ENCODE measurements around the gene SYNE3. TPM values are rescaled to one million over a fixed set of nuclear protein-coding genes. Genes with fewer than 3 reads are reported as not detected.

SYNE3 gene
- total RNA-seq, 2 experiments from 2014 or later, result 35.3 to 37.3 TPM

DNA sequence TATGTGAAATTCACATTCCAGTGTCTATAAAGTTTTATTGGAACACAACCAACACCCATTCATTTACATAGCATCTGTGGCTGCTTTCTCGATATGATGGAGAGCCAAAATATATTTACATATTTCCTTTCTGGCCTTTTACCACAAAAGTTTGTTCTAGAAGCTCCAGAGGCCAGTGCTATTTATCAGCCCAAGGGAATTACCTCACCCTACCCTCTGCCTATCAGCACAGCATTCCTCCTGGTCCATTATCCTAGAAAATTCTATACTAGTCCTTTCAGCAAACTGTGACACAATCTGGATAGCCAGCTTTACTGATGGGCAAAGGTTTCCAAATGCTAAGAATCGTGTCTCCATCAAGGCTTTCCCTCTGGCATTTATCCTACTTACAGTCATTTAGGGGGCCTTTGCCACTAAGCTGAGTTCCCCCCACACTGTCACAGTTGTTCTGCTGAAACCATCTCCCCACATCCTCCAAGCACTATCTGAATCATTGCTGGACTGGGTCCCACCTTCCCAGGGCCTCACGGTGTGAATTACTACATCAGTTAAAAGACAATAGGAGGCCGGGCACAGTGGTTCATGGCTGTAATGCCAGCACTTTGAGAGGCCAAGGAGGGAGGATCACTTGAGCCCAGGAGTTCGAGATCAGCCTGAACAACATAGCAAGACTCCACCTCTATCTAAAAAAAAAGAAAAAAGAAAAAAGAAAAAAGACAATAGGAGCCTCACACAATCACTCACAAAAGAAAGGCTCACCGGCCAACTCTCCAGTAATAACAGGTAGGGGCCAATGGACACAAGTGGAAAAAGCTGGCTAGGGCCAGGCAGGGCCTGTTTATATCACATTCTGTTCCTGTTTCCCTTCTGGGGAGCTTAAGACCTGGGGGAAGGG is 12.1 kb downstream of the SYNE3 start:
- DNase-seq, result peak; percentile 71
- H3K9me3 Mint-ChIP-seq, result no peaks in the 10 kb centered on the region
- no peaks in the 10 kb centered on the region for H3K27me3 Mint-ChIP-seq
- H3K36me3 Mint-ChIP-seq, result peaks cover 19% of the 10 kb centered on the region
- peak overlapping the region; percentile 57 for H3K4me3 Mint-ChIP-seq
- ChIA-PET POLR2A (interaction anchor here (0.7 to 3.6 kb wide), 8 partner anchors 8 to 24 kb away, joined by 3 to 27 read pairs (median 4); partner anchors contain the start of gene SYNE3), CTCF (interaction anchor here (1.1 to 2.6 kb wide), 10 partner anchors 8 to 77 kb away, joined by 3 to 12 read pairs (median 5); no protein-coding TSS in a partner anchor)
- peak overlapping the region; percentile 84 for H3K27ac Mint-ChIP-seq
- peaks cover 83% of the 10 kb centered on the region for H3K4me1 Mint-ChIP-seq (ENCODE audit: low read depth)
- intact Hi-C loops (cut with micrococcal nuclease), result loop anchor here (1.0 kb wide), 2 partner anchors 9 to 11 kb away; no protein-coding TSS in a partner anchor

- POLR2A ChIA-PET, result interaction anchor here (0.9 to 3.6 kb wide), 7 partner anchors 7 to 23 kb away, joined by 3 to 27 read pairs (median 5); partner anchors contain the start of gene SYNE3
- Mint-ChIP-seq H3K27ac (peak overlapping the region; percentile 84), H3K9me3 (no peaks in the 10 kb centered on the region), H3K4me3 (no peak overlapping the region), H3K4me1 (ENCODE audit: low read depth) (peaks cover 84% of the 10 kb centered on the region), H3K36me3 (peaks cover 19% of the 10 kb centered on the region), H3K27me3 (no peaks in the 10 kb centered on the region)
- DNase-seq, result no peak
- CTCF ChIA-PET, result interaction anchor here (1.1 to 2.6 kb wide), 8 partner anchors 9 to 61 kb away, joined by 3 to 12 read pairs (median 4); no protein-coding TSS in a partner anchor
- intact Hi-C loops (cut with micrococcal nuclease), result loop anchor here (1.0 kb wide), 2 partner anchors 8 to 12 kb away; no protein-coding TSS in a partner anchor
Observed at GRCh38 chr14:95503365-95504134, 12.9 kb downstream of the SYNE3 start.

DNA sequence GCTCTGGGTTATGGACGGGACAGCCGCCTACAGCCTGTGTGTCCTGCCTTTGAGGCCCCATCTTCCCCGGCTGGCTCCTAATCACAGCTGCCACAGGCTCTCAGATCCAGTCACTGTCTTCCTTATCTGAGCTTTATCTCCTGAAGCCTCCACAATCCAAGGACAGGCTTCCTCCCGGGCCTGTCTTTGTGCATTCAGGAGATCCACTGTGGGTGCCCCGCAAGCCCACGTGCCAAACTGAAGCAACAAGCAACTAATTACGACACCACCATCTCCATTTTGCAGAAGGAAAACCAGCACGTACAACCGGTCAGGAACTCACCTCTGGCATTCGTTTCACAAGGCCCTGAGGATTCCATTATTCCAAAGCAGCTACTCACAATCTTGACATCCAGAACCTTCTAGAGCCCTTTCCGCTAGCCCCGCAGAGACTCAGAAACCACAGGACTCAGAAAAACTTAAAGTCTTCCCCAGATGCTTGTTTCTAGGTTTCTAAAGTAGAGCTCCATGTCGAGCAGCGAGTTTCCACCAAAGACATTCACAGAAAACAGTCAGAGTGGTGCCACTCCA is 14.0 kb downstream of the SYNE3 start:
- ChIA-PET CTCF (interaction anchor here (0.7 to 1.1 kb wide), 3 partner anchors 11 to 60 kb away, joined by 3 to 4 read pairs (median 4); no protein-coding TSS in a partner anchor), POLR2A (interaction anchor here (3.5 kb wide), 1 partner anchor 12 kb away, joined by 27 read pairs; the partner anchor contains the start of gene SYNE3)
- Mint-ChIP-seq H3K27me3 (no peaks in the 10 kb centered on the region), H3K4me1 (ENCODE audit: low read depth) (peaks cover 76% of the 10 kb centered on the region), H3K27ac (no peak overlapping the region), H3K36me3 (peaks cover 19% of the 10 kb centered on the region), H3K4me3 (no peak overlapping the region), H3K9me3 (no peaks in the 10 kb centered on the region)
- intact Hi-C loops (cut with micrococcal nuclease), result no loop called here
- no peak for DNase-seq

DNA sequence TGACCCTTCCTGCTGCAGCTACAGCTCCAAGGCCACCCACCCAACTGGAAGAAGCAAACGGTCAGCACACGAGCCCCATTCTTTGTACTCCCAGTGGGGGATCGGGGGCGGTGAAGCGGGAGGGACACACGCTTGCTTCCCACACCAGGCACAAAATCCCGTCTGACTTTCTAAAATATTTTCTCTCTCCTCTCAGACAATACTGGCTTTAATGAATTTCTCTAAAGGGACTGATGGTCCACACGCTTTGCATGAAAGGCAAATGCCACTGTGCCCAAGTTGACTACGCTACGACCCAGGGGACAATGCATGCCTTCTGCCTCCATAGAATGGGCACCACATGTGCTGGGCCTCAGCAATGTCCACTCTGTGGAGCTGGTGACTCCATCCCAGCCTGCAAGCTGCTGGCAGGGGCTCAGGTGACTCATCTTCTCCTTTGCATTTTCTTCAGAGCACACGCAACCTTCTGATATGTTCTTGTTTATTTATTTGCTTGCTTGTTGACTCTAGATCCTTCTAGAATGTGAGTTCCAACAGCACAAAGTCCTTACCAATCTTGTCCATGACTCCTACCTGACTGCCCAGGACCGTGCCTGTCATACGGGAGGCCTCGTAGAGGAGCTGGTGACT is 15.6 kb downstream of the SYNE3 start:
- intact Hi-C loops (cut with micrococcal nuclease), result no loop called here
- ChIA-PET CTCF (no interaction called here), POLR2A (interaction anchor here (1.1 kb wide), 1 partner anchor 22 kb away, joined by 4 read pairs; no protein-coding TSS in a partner anchor)
- Mint-ChIP-seq H3K4me3 (no peak overlapping the region), H3K36me3 (peaks cover 9% of the 10 kb centered on the region), H3K4me1 (ENCODE audit: low read depth) (peaks cover 77% of the 10 kb centered on the region), H3K9me3 (no peaks in the 10 kb centered on the region), H3K27me3 (no peaks in the 10 kb centered on the region), H3K27ac (no peak overlapping the region)
- no peak for DNase-seq

DNA sequence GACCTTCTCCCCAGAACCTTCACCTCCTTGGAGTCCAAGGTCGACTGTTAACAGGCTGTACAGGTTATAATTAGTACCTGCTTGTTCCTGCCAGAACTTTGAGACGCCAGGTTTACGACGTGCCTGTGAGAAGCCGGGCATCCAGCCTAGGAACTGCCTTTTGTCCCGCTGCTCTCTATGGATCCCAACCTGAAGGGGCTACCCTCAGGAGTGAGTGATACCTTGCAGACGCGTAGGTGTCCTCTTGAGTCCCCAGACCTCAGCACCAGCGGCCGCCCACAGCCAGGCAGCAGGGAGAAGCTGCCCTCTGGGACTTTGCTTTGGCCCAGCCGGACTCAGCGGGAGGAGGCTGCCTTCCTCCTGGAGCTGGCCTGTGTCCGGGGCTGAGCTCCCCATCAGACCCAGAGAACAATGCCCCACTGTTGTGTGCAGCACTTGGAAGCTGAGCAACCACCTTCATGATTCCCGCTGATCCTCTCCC is 16.2 kb downstream of the SYNE3 start:
- intact Hi-C loops (cut with micrococcal nuclease), result no loop called here
- ChIA-PET CTCF (no interaction called here), POLR2A (interaction anchor here (1.1 kb wide), 1 partner anchor 23 kb away, joined by 4 read pairs; no protein-coding TSS in a partner anchor)
- Mint-ChIP-seq H3K27ac (no peak overlapping the region), H3K36me3 (peaks cover 9% of the 10 kb centered on the region), H3K4me1 (ENCODE audit: low read depth) (peaks cover 79% of the 10 kb centered on the region), H3K9me3 (no peaks in the 10 kb centered on the region), H3K4me3 (no peak overlapping the region), H3K27me3 (no peaks in the 10 kb centered on the region)
- DNase-seq, result no peak

DNA sequence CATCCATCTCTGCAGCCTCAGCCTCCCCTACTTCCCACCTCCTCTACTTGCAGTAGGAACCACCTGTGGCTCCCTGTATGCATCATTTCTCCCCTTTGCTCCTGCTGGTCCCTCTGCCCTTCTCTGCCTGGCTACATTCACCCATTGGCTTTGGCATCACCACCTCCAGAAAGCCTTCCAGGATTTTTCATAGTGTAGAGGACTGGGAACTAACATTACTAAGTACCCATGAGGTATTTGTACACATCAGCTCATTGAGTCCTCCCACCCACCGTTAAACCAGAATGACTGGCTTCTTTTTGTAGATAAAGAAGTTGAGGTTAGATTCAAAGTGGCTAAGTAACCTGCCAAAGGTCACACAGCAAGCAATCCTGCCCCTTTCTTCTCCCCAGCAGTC is 17.1 kb downstream of the SYNE3 start:
- POLR2A ChIA-PET, result interaction anchor here (1.0 kb wide), 1 partner anchor 24 kb away, joined by 3 read pairs; no protein-coding TSS in a partner anchor
- Mint-ChIP-seq H3K27ac (peak overlapping the region; percentile 49), H3K9me3 (no peaks in the 10 kb centered on the region), H3K4me3 (no peak overlapping the region), H3K27me3 (no peaks in the 10 kb centered on the region), H3K36me3 (peaks cover 9% of the 10 kb centered on the region), H3K4me1 (ENCODE audit: low read depth) (peaks cover 76% of the 10 kb centered on the region)
- intact Hi-C loops (cut with micrococcal nuclease), result loop anchor here (5.0 kb wide), 1 partner anchor 33 kb away; no protein-coding TSS in a partner anchor
- CTCF ChIA-PET, result interaction anchor here (0.7 to 1.5 kb wide), 3 partner anchors 16 to 28 kb away, joined by 3 to 4 read pairs (median 4); no protein-coding TSS in a partner anchor
- no peak for DNase-seq

- no peaks in the 10 kb centered on the region for H3K27me3 Mint-ChIP-seq
- ChIA-PET POLR2A (interaction anchor here (1.0 kb wide), 1 partner anchor 25 kb away, joined by 3 read pairs; no protein-coding TSS in a partner anchor), CTCF (interaction anchor here (0.7 to 1.5 kb wide), 3 partner anchors 16 to 28 kb away, joined by 3 to 4 read pairs (median 4); no protein-coding TSS in a partner anchor)
- intact Hi-C loops (cut with micrococcal nuclease), result loop anchor here (5.0 kb wide), 1 partner anchor 34 kb away; no protein-coding TSS in a partner anchor
- no peak overlapping the region for H3K27ac Mint-ChIP-seq
- H3K4me1 Mint-ChIP-seq (ENCODE audit: low read depth), result peaks cover 75% of the 10 kb centered on the region
- no peak for DNase-seq
- peaks cover 9% of the 10 kb centered on the region for H3K36me3 Mint-ChIP-seq
- no peaks in the 10 kb centered on the region for H3K9me3 Mint-ChIP-seq
- no peak overlapping the region for H3K4me3 Mint-ChIP-seq
Observed at GRCh38 chr14:95498622-95499353, 17.7 kb downstream of the SYNE3 start.

- ChIA-PET CTCF (interaction anchor here (0.6 to 2.3 kb wide), 3 partner anchors 25 to 805 kb away, joined by 3 to 12 read pairs (median 3); no protein-coding TSS in a partner anchor), POLR2A (no interaction called here)
- intact Hi-C loops (cut with micrococcal nuclease), result loop anchor here (5.0 kb wide), 1 partner anchor 35 kb away; no protein-coding TSS in a partner anchor
Observed at GRCh38 chr14:95497561-95498011, 18.9 kb downstream of the SYNE3 start.

DNA sequence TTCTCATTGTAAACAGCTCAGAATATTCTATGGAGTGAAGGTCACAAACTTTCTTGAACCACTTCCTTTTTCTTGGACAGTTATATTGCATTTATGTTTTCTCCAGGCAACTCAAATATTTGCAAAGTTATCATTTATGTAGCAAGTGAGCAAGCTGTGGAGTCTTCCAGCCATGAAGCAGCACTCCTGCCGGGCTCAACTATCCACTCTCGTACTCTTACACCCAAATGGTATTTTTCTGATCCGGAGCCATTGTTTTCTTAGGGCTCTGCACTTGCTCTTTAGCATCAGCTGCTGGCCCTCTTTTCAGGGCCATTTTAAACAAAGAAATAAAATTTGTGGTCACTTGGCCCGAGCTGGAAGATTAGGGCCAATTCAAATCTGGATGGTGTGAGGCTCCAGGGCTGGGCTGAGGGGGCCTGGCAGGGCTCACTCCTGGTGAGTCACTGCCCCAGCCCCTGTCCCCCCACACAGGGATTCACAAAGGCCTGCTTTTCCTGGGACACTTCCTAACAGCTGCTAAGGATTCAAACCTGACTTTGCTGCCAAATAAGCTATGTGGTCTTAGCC is 19.7 kb downstream of the SYNE3 start:
- intact Hi-C loops (cut with micrococcal nuclease), result loop anchor here (5.0 kb wide), 1 partner anchor 36 kb away; no protein-coding TSS in a partner anchor
- H3K4me3 Mint-ChIP-seq, result no peak overlapping the region
- CTCF ChIA-PET, result interaction anchor here (1.0 to 2.3 kb wide), 6 partner anchors 8 to 55 kb away, joined by 3 to 12 read pairs (median 6); no protein-coding TSS in a partner anchor
- peak overlapping the region; percentile 75 for H3K27ac Mint-ChIP-seq
- peaks cover 67% of the 10 kb centered on the region for H3K4me1 Mint-ChIP-seq (ENCODE audit: low read depth)
- DNase-seq, result no peak
- peaks cover 15% of the 10 kb centered on the region for H3K36me3 Mint-ChIP-seq
- H3K27me3 Mint-ChIP-seq, result no peaks in the 10 kb centered on the region
- peaks cover 9% of the 10 kb centered on the region for H3K9me3 Mint-ChIP-seq
- POLR2A ChIA-PET, result interaction anchor here (1.3 to 2.8 kb wide), 2 partner anchors 8 to 26 kb away, joined by 9 to 16 read pairs; no protein-coding TSS in a partner anchor

More at GRCh38 chr14:95497561-95498011, 18.9 kb downstream of the SYNE3 start:
- Mint-ChIP-seq H3K27me3 (no peaks in the 10 kb centered on the region), H3K36me3 (peaks cover 10% of the 10 kb centered on the region), H3K9me3 (peaks cover under 1% of the 10 kb centered on the region), H3K27ac (no peak overlapping the region), H3K4me1 (ENCODE audit: low read depth) (peaks cover 65% of the 10 kb centered on the region), H3K4me3 (no peak overlapping the region)
- DNase-seq, result no peak

All from activated CD4-positive, alpha-beta memory T cell treated with anti-CD3 and anti-CD28 coated beads for 36 hours (primary cell).